NB4 (cell line): ENCODE results near the gene SLIT1.
"Not testable (repeated sequence)": the region's sequence is repeated elsewhere in the genome, so short reads cannot be mapped to it uniquely, and the experiment has no call there.

ENCODE experiments used
- DNase-seq: peaks from one replicate; pipeline ENCODE4 v3.0.0; 2010; ENCODE audit warnings: low read depth
- H3K4me3 ChIP-seq: one replicate; pipeline ENCODE4 v1.5.1; 2011; ENCODE audit warnings: mild to moderate bottlenecking, low read depth, low read length, moderate library complexity
- MYC ChIP-seq: IDR thresholded peaks from 2 replicates; pipeline ENCODE4 v1.6.1; 2011; ENCODE audit warnings: low read depth, low read length
- POLR2A ChIP-seq: IDR thresholded peaks from 2 replicates; pipeline ENCODE4 v1.6.1; 2011; ENCODE audit warnings: mild to moderate bottlenecking; ENCODE audit not compliant: insufficient read length; ENCODE audit errors: extremely low read depth
- TF ChIP-seq, protein P1 (sequence below): IDR thresholded peaks from one replicate; pipeline ENCODE4 v1.5.1; 2012; ENCODE audit warnings: low read depth, low read length
- TF ChIP-seq, protein P2 (sequence below): IDR thresholded peaks from 2 replicates; pipeline ENCODE4 v1.6.1; 2011; ENCODE audit warnings: low read depth, low read length

Gene SLIT1

DNA sequence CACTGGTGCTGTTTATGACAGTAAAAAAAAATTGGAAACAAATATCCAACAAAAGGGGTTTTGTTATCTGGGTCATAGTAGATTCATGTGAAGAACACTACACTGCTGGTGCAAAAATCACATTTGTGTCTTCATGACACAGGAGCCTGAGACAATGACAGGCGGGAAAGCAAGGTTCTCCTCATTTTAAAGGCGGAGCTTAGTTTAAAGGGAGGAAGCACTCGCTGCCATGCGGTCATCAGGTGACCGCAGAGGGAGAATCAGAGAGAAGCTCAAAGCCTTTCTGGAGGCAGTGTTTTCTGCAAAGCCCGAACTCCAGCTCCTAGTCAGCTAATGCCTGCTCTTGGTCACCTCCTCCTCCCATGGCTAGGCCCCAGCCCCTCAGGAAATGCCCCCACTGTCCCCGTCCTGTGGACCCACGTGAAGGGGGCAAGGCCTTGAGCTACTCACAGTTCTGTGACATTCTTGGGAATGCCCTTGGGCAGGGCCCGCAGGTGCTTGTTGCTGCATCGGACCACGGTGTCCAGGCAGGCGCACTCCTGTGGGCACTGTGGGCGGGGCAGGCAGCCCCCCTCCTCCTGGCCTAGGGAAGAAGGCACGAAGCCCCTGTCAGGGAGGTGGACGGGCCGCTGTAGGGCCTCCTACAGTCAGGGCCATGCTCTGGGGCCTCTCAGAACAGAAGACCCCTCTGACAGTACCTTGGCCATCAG, 146.1 kb downstream of the SLIT1 start:
- DNase-seq = no peak
- TF ChIP-seq POLR2A = no peak
- TF ChIP-seq, protein P1, sequence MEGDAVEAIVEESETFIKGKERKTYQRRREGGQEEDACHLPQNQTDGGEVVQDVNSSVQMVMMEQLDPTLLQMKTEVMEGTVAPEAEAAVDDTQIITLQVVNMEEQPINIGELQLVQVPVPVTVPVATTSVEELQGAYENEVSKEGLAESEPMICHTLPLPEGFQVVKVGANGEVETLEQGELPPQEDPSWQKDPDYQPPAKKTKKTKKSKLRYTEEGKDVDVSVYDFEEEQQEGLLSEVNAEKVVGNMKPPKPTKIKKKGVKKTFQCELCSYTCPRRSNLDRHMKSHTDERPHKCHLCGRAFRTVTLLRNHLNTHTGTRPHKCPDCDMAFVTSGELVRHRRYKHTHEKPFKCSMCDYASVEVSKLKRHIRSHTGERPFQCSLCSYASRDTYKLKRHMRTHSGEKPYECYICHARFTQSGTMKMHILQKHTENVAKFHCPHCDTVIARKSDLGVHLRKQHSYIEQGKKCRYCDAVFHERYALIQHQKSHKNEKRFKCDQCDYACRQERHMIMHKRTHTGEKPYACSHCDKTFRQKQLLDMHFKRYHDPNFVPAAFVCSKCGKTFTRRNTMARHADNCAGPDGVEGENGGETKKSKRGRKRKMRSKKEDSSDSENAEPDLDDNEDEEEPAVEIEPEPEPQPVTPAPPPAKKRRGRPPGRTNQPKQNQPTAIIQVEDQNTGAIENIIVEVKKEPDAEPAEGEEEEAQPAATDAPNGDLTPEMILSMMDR = no peak
- no peak for TF ChIP-seq MYC
- TF ChIP-seq, protein P2, sequence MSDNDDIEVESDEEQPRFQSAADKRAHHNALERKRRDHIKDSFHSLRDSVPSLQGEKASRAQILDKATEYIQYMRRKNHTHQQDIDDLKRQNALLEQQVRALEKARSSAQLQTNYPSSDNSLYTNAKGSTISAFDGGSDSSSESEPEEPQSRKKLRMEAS = no peak

DNA sequence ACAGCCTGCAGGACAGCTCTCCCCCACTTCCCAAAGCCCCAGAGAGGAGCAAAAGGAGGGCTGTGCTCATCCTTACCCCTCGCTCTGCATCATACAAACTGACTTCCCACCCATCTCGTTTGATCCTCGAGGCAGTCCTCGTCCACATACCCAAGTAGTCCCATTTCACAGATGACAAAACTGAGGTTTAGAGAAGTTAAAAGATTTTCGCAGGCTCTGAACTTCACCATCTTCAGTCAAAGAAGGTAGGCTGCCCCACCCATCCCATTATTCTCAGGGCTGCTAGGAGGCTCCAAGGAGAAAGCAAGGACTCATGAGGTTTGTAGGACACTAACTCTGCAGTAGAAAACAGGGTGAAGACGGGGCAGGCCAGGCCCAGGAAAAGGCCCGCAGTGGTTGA, 147.1 kb downstream of the SLIT1 start:
- TF ChIP-seq POLR2A = no peak
- TF ChIP-seq MYC = no peak
- TF ChIP-seq, protein P1 = no peak
- TF ChIP-seq, protein P2 = no peak
- no peak for DNase-seq
- no peak overlapping the region for H3K4me3 ChIP-seq

More for the DNA sequence above, 146.1 kb downstream of the SLIT1 start:
- no peak overlapping the region for H3K4me3 ChIP-seq

DNA sequence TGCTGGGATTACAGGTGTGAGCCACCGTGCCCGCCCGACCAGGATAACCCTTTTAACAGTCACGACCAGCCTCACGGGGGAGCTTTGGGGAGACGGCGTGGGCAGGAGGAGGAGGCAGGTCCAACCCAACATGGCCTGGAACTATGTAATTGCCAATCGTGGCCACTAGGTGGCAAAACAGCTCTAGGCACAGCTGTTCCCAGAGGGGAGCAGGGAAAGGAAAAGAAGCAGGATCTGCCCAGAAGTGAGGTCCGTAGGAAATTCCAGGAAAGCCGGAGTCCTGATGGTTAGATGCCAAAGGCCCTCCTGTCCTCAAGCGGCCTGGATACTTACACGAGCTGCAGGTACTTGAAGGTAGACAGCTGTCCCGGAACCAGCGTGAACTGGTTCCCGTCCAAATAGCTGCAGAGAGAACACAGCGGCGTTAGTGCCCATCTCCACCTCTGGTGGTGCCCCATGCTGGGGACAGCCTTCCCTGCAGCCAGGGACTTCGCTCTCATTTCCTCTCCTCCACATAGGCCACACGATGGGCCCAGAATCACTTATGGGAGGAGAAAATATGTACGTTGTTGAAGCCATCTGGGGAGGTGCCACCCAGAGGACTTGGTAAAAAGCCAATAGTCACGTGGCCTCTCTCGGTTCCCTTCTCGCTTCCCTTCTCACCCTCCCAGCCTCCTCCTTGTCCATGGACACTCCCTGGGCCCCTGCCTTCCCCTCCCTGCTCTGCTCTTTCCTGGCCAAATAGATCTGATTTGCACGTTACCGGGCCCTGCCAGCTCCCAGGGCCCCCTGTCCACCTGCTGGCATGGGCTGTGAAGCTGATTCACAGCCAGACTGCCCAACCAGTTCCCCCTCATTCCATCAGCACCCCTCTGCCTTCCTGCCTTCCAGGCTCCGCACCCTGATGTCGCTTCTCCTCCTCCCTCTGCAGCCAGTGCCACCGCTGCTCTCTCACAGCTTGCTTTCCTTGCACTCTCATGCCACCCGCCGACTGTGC, 148.1 kb downstream of the SLIT1 start:
- H3K4me3 ChIP-seq = no peak overlapping the region
- peak; percentile 36; the same call in 1 of the 2 replicates for TF ChIP-seq MYC
- TF ChIP-seq POLR2A = no peak
- TF ChIP-seq, protein P1 = peak; percentile 89
- TF ChIP-seq, protein P2 = peak; percentile 41; the same call in 1 of the 2 replicates
- DNase-seq = peak; percentile 76

DNA sequence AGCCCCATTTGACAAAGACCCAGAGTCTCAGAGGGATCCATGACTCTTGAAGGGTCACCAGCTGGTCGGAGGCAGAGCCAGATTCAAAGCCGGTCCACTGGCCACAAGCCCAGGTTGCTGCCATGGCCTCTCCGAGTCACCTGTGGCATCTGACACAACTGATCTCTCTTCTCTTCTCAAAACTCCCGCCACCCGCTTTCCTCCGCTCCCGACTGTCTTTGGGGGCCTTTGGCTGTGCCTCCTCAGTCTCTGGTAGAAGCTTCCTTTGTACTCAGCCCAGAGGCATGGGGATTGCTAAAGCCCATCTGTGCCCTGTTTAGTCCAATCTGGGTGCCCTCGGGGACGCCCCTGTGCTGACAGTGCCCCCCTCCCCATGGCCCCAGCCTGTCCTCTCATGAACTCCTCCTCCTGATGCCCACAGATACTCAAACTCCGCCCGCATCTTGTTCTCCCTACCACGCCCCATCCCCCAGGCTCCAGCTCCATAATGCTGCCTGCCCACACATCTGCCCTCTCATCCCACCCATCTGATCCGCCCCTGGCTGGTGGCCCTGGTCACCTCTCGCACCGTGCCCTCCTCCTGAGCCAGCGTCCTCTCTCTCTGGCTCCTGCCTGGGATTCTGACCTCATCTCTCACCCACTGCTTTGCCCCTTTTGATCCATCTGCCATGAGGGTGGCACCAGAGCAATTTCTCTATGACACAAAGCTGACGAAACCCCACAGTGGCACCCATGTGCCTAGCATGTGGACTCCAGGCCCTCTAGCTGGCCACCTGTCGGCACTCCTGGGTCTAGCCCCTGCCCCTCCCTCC, 150.6 kb downstream of the SLIT1 start:
- TF ChIP-seq, protein P1 = no peak
- TF ChIP-seq MYC (no peak), POLR2A (no peak)
- TF ChIP-seq, protein P2 = no peak
- no peak overlapping the region for H3K4me3 ChIP-seq
- no peak for DNase-seq

DNA sequence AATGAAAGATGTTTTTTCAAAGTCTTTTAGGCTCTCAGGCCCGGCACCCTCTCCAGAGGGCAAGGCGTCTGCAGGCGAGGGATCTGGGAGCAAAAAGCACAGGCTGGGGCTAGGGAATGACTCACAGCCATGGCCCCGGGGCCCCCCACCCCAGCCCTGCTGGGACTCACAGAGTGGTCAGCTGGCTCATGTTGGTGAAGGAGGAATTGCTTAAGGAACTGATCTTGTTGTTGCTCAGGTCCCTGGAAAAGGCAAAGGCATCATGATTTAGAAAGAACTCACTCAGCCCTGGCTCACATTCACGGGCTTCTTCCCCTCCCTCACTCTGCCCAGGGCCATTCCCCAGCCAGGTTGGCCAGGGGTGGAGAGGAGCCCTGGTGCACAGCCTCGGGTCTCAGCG, 151.5 kb downstream of the SLIT1 start:
- TF ChIP-seq MYC = no peak
- TF ChIP-seq, protein P1 = no peak
- no peak for TF ChIP-seq POLR2A
- TF ChIP-seq, protein P2 = no peak
- DNase-seq = no peak
- no peak overlapping the region for H3K4me3 ChIP-seq

DNA sequence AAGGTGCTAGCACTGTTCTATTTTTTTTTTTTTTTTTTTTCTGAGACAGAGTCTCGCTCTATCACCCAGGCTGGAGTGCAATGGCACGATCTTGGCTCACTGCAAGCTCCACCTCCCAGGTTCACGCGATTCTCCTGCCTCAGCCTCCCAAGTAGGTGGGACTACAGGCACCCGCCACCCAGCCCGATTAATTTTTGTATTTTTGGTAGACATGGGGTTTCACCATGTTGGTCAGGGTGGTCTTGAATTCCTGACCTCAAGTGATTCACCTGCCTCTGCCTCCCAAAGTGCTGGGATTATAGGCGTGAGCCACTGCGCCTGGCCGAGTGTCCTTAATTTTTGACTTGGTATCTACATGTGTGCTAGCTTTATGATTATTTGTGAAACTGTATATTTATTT, 151.9 kb downstream of the SLIT1 start:
- not testable (repeated sequence) for DNase-seq, H3K4me3 ChIP-seq
